Measurements from ENCODE around the gene GPR137B.

- TF ChIP-seq TAF1 (IDR thresholded peaks at IDR 0.05; ENCODE audit: low read depth, low read length), result no peak
- TF ChIP-seq SP1 (IDR thresholded peaks at IDR 0.05; ENCODE audit: low read depth, low read length), result no peak
- TF ChIP-seq GABPA (IDR thresholded peaks at IDR 0.05; ENCODE audit: borderline replicate concordance, insufficient read depth, low read length), result no peak
- TF ChIP-seq SP4 (IDR thresholded peaks at IDR 0.05; ENCODE audit: low read length), result no peak
- no peak for TF ChIP-seq POLR2A (IDR thresholded peaks at IDR 0.05; ENCODE audit: control extremely low read depth in 1 of 2, low read depth in 2 of 2, low read length in 2 of 2)
- TF ChIP-seq MAX (IDR thresholded peaks at IDR 0.05), result no peak
- TF ChIP-seq CTCF (IDR thresholded peaks at IDR 0.05; ENCODE audit: control extremely low read depth in 1 of 3, insufficient read depth in 1 of 3, low read depth in 1 of 3, low read length in 3 of 3), result no peak
- no peak for TF ChIP-seq ZNF274 (IDR thresholded peaks at IDR 0.05; ENCODE audit: borderline replicate concordance, extremely low read depth, low read length)
- no peak for TF ChIP-seq SUZ12 (IDR thresholded peaks at IDR 0.05; ENCODE audit: low read length)
- TF ChIP-seq SRF (IDR thresholded peaks at IDR 0.05; ENCODE audit: low read depth, low read length), result no peak
- no peak for TF ChIP-seq EGR1 (IDR thresholded peaks at IDR 0.05; ENCODE audit: borderline replicate concordance, low read depth, low read length)
Measured at GRCh38 chr1:236148470-236148845, 6.1 kb downstream of the GPR137B start.
